ENCODE results near the gene ELMO1.

ELMO1 gene

GRCh38 chr7:37119296-37119860, 329.3 kb downstream of the ELMO1 start:
- H3K9me3 ChIP-seq (ENCODE audit: insufficient read depth, low read length, severe bottlenecking): no peaks in the 10 kb centered on the region
- no peak for DNase-seq
- no peak for ATAC-seq (ENCODE audit: insufficient read depth, low read depth)
- no peaks in the 10 kb centered on the region for H3K36me3 ChIP-seq (ENCODE audit: insufficient read depth, low read length)
- peaks cover 17% of the 10 kb centered on the region for H3K4me1 ChIP-seq (ENCODE audit: insufficient read depth, low read length)
- H3K9ac ChIP-seq (ENCODE audit: low read depth, low read length): no peak overlapping the region
- no peaks in the 10 kb centered on the region for H3K27me3 ChIP-seq (ENCODE audit: insufficient read depth, low read length, poor library complexity)
- no peaks in the 10 kb centered on the region for H3K79me2 ChIP-seq (ENCODE audit: insufficient read depth, low read length)
- no peak overlapping the region for H3K4me3 ChIP-seq (ENCODE audit: low read depth in 1 of 2, low read length in 2 of 2)
- H3K4me2 ChIP-seq (ENCODE audit: insufficient read depth, low read length): no peak overlapping the region
- no peak overlapping the region for H3K27ac ChIP-seq (ENCODE audit: low read length)
- no peak overlapping the region for H2AFZ ChIP-seq (ENCODE audit: low read depth, low read length)
- no peaks in the 10 kb centered on the region for H4K20me1 ChIP-seq (ENCODE audit: insufficient read depth, low read length)
- TF ChIP-seq, protein P1, sequence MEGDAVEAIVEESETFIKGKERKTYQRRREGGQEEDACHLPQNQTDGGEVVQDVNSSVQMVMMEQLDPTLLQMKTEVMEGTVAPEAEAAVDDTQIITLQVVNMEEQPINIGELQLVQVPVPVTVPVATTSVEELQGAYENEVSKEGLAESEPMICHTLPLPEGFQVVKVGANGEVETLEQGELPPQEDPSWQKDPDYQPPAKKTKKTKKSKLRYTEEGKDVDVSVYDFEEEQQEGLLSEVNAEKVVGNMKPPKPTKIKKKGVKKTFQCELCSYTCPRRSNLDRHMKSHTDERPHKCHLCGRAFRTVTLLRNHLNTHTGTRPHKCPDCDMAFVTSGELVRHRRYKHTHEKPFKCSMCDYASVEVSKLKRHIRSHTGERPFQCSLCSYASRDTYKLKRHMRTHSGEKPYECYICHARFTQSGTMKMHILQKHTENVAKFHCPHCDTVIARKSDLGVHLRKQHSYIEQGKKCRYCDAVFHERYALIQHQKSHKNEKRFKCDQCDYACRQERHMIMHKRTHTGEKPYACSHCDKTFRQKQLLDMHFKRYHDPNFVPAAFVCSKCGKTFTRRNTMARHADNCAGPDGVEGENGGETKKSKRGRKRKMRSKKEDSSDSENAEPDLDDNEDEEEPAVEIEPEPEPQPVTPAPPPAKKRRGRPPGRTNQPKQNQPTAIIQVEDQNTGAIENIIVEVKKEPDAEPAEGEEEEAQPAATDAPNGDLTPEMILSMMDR (IDR thresholded peaks at IDR 0.05; ENCODE audit: borderline replicate concordance, extremely low read depth, low read length, poor library complexity, severe bottlenecking): no peak
- TF ChIP-seq EZH2 (IDR thresholded peaks at IDR 0.05; ENCODE audit: borderline replicate concordance, low read depth, low read length, severe bottlenecking): no peak

DNA sequence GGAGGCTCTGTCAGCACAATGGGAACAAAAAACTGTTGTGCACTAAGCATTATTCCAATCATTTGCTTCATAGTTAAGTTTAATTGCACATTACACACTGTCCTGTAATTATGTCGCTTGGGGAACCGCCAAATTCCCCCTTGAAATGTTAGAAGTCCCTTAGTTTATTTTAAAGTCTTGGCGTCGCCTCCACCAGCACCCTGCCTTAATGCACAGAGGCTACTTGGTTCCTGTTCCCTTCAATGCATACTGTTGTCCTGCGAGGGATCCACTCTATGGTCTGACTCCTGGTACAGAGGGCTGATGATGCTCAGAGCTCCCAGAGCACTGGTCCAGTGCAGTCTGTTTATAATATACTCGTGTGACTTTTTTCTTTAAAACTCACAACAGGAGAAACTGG, 330.7 kb downstream of the ELMO1 start:
- peaks cover 17% of the 10 kb centered on the region for H3K4me1 ChIP-seq (ENCODE audit: insufficient read depth, low read length)
- no peaks in the 10 kb centered on the region for H3K27me3 ChIP-seq (ENCODE audit: insufficient read depth, low read length, poor library complexity)
- no peaks in the 10 kb centered on the region for H3K79me2 ChIP-seq (ENCODE audit: insufficient read depth, low read length)
- H3K4me2 ChIP-seq (ENCODE audit: insufficient read depth, low read length): no peak overlapping the region
- no peak for ATAC-seq (ENCODE audit: insufficient read depth, low read depth)
- TF ChIP-seq EZH2 (IDR thresholded peaks at IDR 0.05; ENCODE audit: borderline replicate concordance, low read depth, low read length, severe bottlenecking): no peak
- TF ChIP-seq, protein P1 (IDR thresholded peaks at IDR 0.05; ENCODE audit: borderline replicate concordance, extremely low read depth, low read length, poor library complexity, severe bottlenecking): no peak
- no peak overlapping the region for H3K9ac ChIP-seq (ENCODE audit: low read depth, low read length)
- no peak for DNase-seq
- no peak overlapping the region for H3K27ac ChIP-seq (ENCODE audit: low read length)
- no peaks in the 10 kb centered on the region for H4K20me1 ChIP-seq (ENCODE audit: insufficient read depth, low read length)
- no peaks in the 10 kb centered on the region for H3K36me3 ChIP-seq (ENCODE audit: insufficient read depth, low read length)
- H2AFZ ChIP-seq (ENCODE audit: low read depth, low read length): no peak overlapping the region
- no peaks in the 10 kb centered on the region for H3K9me3 ChIP-seq (ENCODE audit: insufficient read depth, low read length, severe bottlenecking)
- H3K4me3 ChIP-seq (ENCODE audit: low read depth in 1 of 2, low read length in 2 of 2): no peak overlapping the region

DNA sequence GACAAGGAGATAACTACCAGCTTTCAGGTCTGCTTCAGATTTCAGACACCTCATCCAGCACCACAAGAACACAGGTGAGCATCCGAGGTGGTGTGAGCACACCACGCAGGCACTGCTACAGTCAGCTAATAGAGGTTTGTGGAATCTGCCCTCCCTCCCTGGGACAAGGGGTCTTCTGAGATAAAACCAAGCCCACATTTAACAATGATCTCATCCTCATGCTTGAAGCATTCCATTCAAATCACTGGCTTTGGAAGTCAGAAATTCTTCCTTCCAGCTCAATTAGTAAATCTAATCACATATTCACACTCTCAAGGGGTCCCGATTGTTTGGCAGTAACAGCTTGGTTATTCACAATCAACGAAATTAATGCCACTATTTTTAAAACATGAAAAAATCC, 331.4 kb downstream of the ELMO1 start:
- H3K4me2 ChIP-seq (ENCODE audit: insufficient read depth, low read length): no peak overlapping the region
- no peak overlapping the region for H3K9ac ChIP-seq (ENCODE audit: low read depth, low read length)
- H3K27me3 ChIP-seq (ENCODE audit: insufficient read depth, low read length, poor library complexity): no peaks in the 10 kb centered on the region
- no peak overlapping the region for H3K4me3 ChIP-seq (ENCODE audit: low read depth in 1 of 2, low read length in 2 of 2)
- H3K79me2 ChIP-seq (ENCODE audit: insufficient read depth, low read length): no peaks in the 10 kb centered on the region
- 0 out of 2 replicates have a peak, but pooled peaks cover 4% of the 10 kb centered on the region for H3K36me3 ChIP-seq (ENCODE audit: insufficient read depth, low read length)
- no peak overlapping the region for H3K27ac ChIP-seq (ENCODE audit: low read length)
- no peaks in the 10 kb centered on the region for H3K9me3 ChIP-seq (ENCODE audit: insufficient read depth, low read length, severe bottlenecking)
- H3K4me1 ChIP-seq (ENCODE audit: insufficient read depth, low read length): peaks cover 17% of the 10 kb centered on the region
- ATAC-seq (ENCODE audit: insufficient read depth, low read depth) (no peak), DNase-seq (no peak)
- no peak overlapping the region for H2AFZ ChIP-seq (ENCODE audit: low read depth, low read length)
- H4K20me1 ChIP-seq (ENCODE audit: insufficient read depth, low read length): no peaks in the 10 kb centered on the region
- TF ChIP-seq, protein P1 (IDR thresholded peaks at IDR 0.05; ENCODE audit: borderline replicate concordance, extremely low read depth, low read length, poor library complexity, severe bottlenecking): no peak
- TF ChIP-seq EZH2 (IDR thresholded peaks at IDR 0.05; ENCODE audit: borderline replicate concordance, low read depth, low read length, severe bottlenecking): no peak

Data from DND-41 (cell line).